ENCODE data around the gene KLHL2. TPM values are rescaled to one million over a fixed set of nuclear protein-coding genes. Genes with fewer than 3 reads are reported as not detected.

KLHL2 gene
- total RNA-seq, 1 experiment from 2014 or later = 26.4 TPM

- Histone ChIP-seq H3F3A (ENCODE audit: insufficient read depth, low read depth) (peaks cover 6% of the 10 kb centered on the region), H3K27me3 (ENCODE audit: insufficient read depth, low read depth) (no peaks in the 10 kb centered on the region), H3K79me2 (ENCODE audit: low read depth) (peaks cover 80% of the 10 kb centered on the region), H3K4me3 (peak overlapping the region; percentile 16; the same call in 1 of the 2 replicates), H3K9me3 (ENCODE audit: insufficient read depth, low read depth) (no peaks in the 10 kb centered on the region), H4K20me1 (ENCODE audit: insufficient read depth) (peaks cover 47% of the 10 kb centered on the region), H3K4me1 (replicated peaks; ENCODE audit: insufficient read depth) (peaks cover 34% of the 10 kb centered on the region), H3K27ac (no peak overlapping the region), H2AFZ (no peak overlapping the region), H3K9me2 (ENCODE audit: insufficient read depth) (no peaks in the 10 kb centered on the region), H3K4me2 (peak overlapping the region; percentile 98), H3K36me3 (ENCODE audit: low read depth) (peaks cover 19% of the 10 kb centered on the region; the same call in 1 of the 2 replicates)
- intact Hi-C loops (cut with micrococcal nuclease; ENCODE audit: unreplicated experiment) = no loop called here
- CTCF ChIA-PET = interaction anchor here (0.6 kb wide), 1 partner anchor 205 kb away, joined by 3 read pairs; no protein-coding TSS in a partner anchor
- no peak for TF ChIP-seq EZH2 (IDR thresholded peaks at IDR 0.05; ENCODE audit: low read depth)
- TF ChIP-seq CTCF (conservative IDR thresholded peaks at IDR 0.05) = no peak
- POLR2A ChIA-PET (ENCODE audit: unreplicated experiment) = interaction anchor here (0.6 kb wide), 1 partner anchor 30 kb away, joined by 3 read pairs; no protein-coding TSS in a partner anchor
- DNase-seq = no peak
- BruUV-seq (replicated peaks) = no TSS peak
Observed at GRCh38 chr4:165331359-165331758, 124.0 kb downstream of the KLHL2 start.

GRCh38 chr4:165331823-165332222 lies 124.5 kb downstream of the KLHL2 start:
- POLR2A ChIA-PET (ENCODE audit: unreplicated experiment) = interaction anchor here (0.6 kb wide), 1 partner anchor 30 kb away, joined by 3 read pairs; no protein-coding TSS in a partner anchor
- peaks cover 47% of the 10 kb centered on the region for H4K20me1 ChIP-seq (ENCODE audit: insufficient read depth)
- CTCF ChIA-PET = no interaction called here

GRCh38 chr4:165332502-165332901 lies 125.1 kb downstream of the KLHL2 start:
- no TSS peak for BruUV-seq (replicated peaks)
- intact Hi-C loops (cut with micrococcal nuclease; ENCODE audit: unreplicated experiment) = no loop called here
- Histone ChIP-seq H3K9me3 (ENCODE audit: insufficient read depth, low read depth) (no peaks in the 10 kb centered on the region), H2AFZ (no peak overlapping the region), H3K79me2 (ENCODE audit: low read depth) (peaks cover 86% of the 10 kb centered on the region), H3K27ac (no peak overlapping the region), H3K36me3 (ENCODE audit: low read depth) (peaks cover 19% of the 10 kb centered on the region; the same call in 1 of the 2 replicates), H3K4me3 (0 out of 2 replicates have a peak overlapping the region, but pooled peaks have one; percentile 24), H3K4me2 (peak overlapping the region; percentile 98; the same call in 1 of the 2 replicates), H3F3A (ENCODE audit: insufficient read depth, low read depth) (peaks cover 3% of the 10 kb centered on the region; the same call in 1 of the 2 replicates), H3K27me3 (ENCODE audit: insufficient read depth, low read depth) (no peaks in the 10 kb centered on the region), H3K4me1 (replicated peaks; ENCODE audit: insufficient read depth) (peaks cover 32% of the 10 kb centered on the region), H3K9me2 (ENCODE audit: insufficient read depth) (no peaks in the 10 kb centered on the region), H4K20me1 (ENCODE audit: insufficient read depth) (peaks cover 47% of the 10 kb centered on the region)
- POLR2A ChIA-PET (ENCODE audit: unreplicated experiment) = interaction anchor here (0.8 kb wide), 1 partner anchor 47 kb away, joined by 10 read pairs; no protein-coding TSS in a partner anchor
- TF ChIP-seq CTCF (conservative IDR thresholded peaks at IDR 0.05) = no peak
- TF ChIP-seq EZH2 (IDR thresholded peaks at IDR 0.05; ENCODE audit: low read depth) = no peak
- CTCF ChIA-PET = no interaction called here
- no peak for DNase-seq

More at GRCh38 chr4:165331823-165332222, 124.5 kb downstream of the KLHL2 start:
- no peak for TF ChIP-seq CTCF (conservative IDR thresholded peaks at IDR 0.05)
- no peak for TF ChIP-seq EZH2 (IDR thresholded peaks at IDR 0.05; ENCODE audit: low read depth)
- Histone ChIP-seq H3K4me2 (peak overlapping the region; percentile 98; the same call in 1 of the 2 replicates), H3K79me2 (ENCODE audit: low read depth) (peaks cover 81% of the 10 kb centered on the region), H2AFZ (no peak overlapping the region), H3K9me2 (ENCODE audit: insufficient read depth) (no peaks in the 10 kb centered on the region), H3K9me3 (ENCODE audit: insufficient read depth, low read depth) (no peaks in the 10 kb centered on the region), H3K27ac (no peak overlapping the region), H3K36me3 (ENCODE audit: low read depth) (peaks cover 19% of the 10 kb centered on the region; the same call in 1 of the 2 replicates), H3F3A (ENCODE audit: insufficient read depth, low read depth) (peaks cover 3% of the 10 kb centered on the region; the same call in 1 of the 2 replicates), H3K4me3 (peak overlapping the region; percentile 24; the same call in 1 of the 2 replicates), H3K27me3 (ENCODE audit: insufficient read depth, low read depth) (no peaks in the 10 kb centered on the region), H3K4me1 (replicated peaks; ENCODE audit: insufficient read depth) (peaks cover 32% of the 10 kb centered on the region)
- intact Hi-C loops (cut with micrococcal nuclease; ENCODE audit: unreplicated experiment) = no loop called here
- no TSS peak for BruUV-seq (replicated peaks)
- DNase-seq = no peak

All from PC-9 (cell line).